ENCODE results near the gene RAPGEF6.

GRCh38 chr5:131419877-131420276 lies 215.2 kb downstream of the RAPGEF6 start:
- TF ChIP-seq POLR2AphosphoS5 (IDR thresholded peaks at IDR 0.05; ENCODE audit: low read depth): no peak
- TF ChIP-seq CREB1 (CRISPR knock-in tag; IDR thresholded peaks at IDR 0.05; ENCODE audit: low read depth): no peak
- no peak for TF ChIP-seq EZH2 (IDR thresholded peaks at IDR 0.05; ENCODE audit: low read depth, unreplicated experiment)
- TF ChIP-seq EZH2phosphoT487 (IDR thresholded peaks at IDR 0.05; ENCODE audit: unreplicated experiment): no peak
- no peak for TF ChIP-seq CTCF (conservative IDR thresholded peaks at IDR 0.05; ENCODE audit: low read depth in 2 of 2)
- no peak for TF ChIP-seq JUNB (IDR thresholded peaks at IDR 0.05; ENCODE audit: unreplicated experiment)
- TF ChIP-seq ZNF331 (CRISPR knock-in tag; IDR thresholded peaks at IDR 0.05; ENCODE audit: low read depth): no peak
- TF ChIP-seq, protein P1, sequence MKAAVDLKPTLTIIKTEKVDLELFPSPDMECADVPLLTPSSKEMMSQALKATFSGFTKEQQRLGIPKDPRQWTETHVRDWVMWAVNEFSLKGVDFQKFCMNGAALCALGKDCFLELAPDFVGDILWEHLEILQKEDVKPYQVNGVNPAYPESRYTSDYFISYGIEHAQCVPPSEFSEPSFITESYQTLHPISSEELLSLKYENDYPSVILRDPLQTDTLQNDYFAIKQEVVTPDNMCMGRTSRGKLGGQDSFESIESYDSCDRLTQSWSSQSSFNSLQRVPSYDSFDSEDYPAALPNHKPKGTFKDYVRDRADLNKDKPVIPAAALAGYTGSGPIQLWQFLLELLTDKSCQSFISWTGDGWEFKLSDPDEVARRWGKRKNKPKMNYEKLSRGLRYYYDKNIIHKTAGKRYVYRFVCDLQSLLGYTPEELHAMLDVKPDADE (IDR thresholded peaks at IDR 0.05): no peak
- TF ChIP-seq NANOG (IDR thresholded peaks at IDR 0.05; ENCODE audit: borderline replicate concordance): no peak
- TF ChIP-seq, protein P2, sequence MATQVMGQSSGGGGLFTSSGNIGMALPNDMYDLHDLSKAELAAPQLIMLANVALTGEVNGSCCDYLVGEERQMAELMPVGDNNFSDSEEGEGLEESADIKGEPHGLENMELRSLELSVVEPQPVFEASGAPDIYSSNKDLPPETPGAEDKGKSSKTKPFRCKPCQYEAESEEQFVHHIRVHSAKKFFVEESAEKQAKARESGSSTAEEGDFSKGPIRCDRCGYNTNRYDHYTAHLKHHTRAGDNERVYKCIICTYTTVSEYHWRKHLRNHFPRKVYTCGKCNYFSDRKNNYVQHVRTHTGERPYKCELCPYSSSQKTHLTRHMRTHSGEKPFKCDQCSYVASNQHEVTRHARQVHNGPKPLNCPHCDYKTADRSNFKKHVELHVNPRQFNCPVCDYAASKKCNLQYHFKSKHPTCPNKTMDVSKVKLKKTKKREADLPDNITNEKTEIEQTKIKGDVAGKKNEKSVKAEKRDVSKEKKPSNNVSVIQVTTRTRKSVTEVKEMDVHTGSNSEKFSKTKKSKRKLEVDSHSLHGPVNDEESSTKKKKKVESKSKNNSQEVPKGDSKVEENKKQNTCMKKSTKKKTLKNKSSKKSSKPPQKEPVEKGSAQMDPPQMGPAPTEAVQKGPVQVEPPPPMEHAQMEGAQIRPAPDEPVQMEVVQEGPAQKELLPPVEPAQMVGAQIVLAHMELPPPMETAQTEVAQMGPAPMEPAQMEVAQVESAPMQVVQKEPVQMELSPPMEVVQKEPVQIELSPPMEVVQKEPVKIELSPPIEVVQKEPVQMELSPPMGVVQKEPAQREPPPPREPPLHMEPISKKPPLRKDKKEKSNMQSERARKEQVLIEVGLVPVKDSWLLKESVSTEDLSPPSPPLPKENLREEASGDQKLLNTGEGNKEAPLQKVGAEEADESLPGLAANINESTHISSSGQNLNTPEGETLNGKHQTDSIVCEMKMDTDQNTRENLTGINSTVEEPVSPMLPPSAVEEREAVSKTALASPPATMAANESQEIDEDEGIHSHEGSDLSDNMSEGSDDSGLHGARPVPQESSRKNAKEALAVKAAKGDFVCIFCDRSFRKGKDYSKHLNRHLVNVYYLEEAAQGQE (IDR thresholded peaks at IDR 0.05; ENCODE audit: unreplicated experiment): no peak
- TF ChIP-seq ZNF462 (CRISPR knock-in tag; IDR thresholded peaks at IDR 0.05): no peak

Measured in GM23338 (cell line).